Stimulated activated CD4-positive, alpha-beta T cell treated with anti-CD3 and anti-CD28 coated beads, TNF-alpha, amount 100 ng/mL, for 1 hour (primary cell): Measurements from ENCODE around the gene CCNQ.

Experiments used
- DNase-seq, 3 donors: peaks; one replicate each; pipeline ENCODE4 v3.0.0-alpha.2; 2020; ENCODE audit warnings: low read depth in 3 of 3, low spot score in 1 of 3

CCNQ gene

GRCh38 chrX:153637121-153638040 is 38.4 kb upstream of the CCNQ start:
- no peak for DNase-seq

GRCh38 chrX:153636716-153637115 is 37.8 kb upstream of the CCNQ start:
- no peak for DNase-seq

GRCh38 chrX:153635788-153636668 is 37.1 kb upstream of the CCNQ start:
- DNase-seq, result no peak

GRCh38 chrX:153635388-153635787 is 36.4 kb upstream of the CCNQ start:
- DNase-seq, result no peak

DNA sequence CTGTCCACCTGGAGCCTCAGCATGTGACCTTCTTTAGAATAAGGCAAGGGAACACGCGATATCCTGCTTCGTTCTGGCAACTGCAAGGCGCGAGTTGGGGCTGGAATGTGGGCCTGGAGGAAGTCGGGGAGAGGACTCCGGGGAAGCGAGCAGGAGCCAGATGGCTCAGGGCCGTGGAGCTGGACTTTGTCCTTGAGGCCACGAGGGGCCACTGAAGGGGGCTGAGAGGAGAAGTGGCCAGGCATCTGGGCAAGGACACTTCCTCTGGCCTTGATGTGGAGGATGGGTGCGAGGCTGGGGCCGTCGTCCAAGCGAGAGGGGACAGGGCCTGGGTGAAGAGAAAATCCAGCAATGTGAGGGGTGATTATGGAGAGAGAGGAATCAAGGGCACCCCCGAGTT is 35.9 kb upstream of the CCNQ start:
- no peak for DNase-seq

DNA sequence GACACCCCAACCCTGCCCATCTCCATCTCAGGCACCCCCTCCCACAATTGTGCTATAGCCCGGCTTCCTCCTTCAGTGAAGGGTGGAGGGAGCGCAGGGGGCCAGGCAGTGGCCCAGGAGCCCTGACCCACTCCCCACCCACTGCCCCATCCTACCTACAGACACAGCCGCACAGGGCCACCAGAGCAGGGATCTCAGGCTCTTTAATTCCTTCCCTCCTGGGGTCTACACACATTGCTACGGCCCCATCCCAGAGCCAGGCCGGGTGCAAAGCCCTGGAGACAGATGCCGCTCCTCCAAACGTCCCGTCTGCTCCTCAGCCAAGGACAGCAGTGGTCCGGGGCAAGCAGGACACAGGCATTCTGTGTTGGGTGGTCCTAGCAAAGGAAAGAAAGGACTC is 35.3 kb upstream of the CCNQ start:
- no peak for DNase-seq

GRCh38 chrX:153633607-153634180 is 34.8 kb upstream of the CCNQ start:
- DNase-seq, result no peak

GRCh38 chrX:153633048-153633447 is 34.1 kb upstream of the CCNQ start:
- no peak for DNase-seq

DNA sequence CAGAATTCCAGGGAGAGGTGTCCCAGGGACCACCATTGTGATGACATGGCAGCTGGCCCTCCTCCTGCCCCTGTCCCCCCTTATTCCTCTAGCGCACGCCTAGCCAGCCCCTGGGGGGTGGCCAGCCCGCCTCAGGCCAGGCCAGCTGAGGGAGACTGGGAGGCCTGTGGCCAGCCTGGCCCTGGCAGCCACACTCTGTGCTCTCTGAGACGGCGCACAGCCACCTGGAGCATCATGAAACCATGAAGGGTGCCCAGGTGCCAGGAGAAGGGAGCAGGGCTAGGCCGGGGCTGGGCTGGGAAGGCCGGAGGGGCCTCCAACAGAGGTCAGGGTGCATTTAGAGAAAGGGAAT is 33.6 kb upstream of the CCNQ start:
- DNase-seq, result no peak

- no peak for DNase-seq
These were observed 33.1 kb upstream of the CCNQ start for GRCh38 chrX:153631907-153632594.

- DNase-seq, result no peak
These were observed 32.4 kb upstream of the CCNQ start for GRCh38 chrX:153631346-153631745.

GRCh38 chrX:153628665-153629064 is 29.7 kb upstream of the CCNQ start:
- no peak for DNase-seq

GRCh38 chrX:153628129-153628528 is 29.2 kb upstream of the CCNQ start:
- no peak for DNase-seq

DNA sequence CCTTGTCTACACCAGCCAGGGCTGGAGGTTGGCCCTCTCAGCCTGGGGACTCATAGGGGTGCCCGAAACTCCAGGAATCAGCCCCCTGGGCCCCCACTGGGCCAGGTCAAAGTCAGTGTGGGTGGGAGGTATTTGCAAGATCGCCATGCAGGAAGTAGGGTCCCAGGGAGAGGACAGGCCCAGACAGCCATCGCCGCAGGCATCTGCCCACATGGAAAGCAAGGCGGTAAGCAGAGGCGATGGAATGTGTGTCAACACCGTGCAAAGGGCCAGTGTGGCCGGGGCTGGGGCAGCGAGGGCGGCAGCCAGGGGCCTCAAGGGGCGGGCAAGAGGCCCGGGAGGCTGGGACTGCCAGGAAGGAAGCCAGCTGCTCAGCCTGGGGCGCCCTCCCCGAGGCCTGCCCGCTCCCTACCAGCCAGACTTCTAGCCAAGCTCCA is 28.8 kb upstream of the CCNQ start:
- no peak for DNase-seq

- DNase-seq, result no peak
These were observed 28.1 kb upstream of the CCNQ start for GRCh38 chrX:153626863-153627674.

DNA sequence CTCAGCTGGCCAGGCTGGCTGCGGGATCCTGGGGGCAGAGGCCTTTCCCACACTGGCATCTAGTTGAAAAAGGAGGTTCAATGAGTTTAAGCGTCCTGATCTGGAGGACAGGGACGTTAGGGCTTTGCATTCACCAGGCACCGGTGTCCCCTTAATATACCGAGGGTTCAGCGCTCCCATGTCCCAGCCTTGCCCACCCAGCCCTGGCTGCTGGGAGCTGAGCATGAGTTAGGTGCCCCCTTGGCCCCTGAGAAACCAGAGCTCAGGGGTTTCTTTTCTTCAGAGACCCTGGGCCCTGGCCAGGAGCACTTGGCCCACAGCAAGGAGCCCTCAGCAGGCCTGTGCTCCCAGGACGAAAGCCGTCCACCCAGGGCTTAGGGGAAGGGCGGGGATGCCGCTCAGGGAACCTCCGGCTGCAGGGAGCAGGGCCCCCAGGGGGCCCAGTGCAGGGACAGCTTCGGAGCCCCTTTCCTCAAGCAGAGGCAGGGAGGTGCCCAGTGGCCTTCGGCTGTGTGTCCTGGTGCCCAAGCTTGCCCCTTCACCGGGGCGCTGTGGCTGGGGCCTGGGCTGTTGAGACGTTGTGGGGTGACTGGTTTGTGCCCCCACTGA is 27.2 kb upstream of the CCNQ start:
- no peak for DNase-seq

- DNase-seq, result no peak
These were observed 26.5 kb upstream of the CCNQ start for GRCh38 chrX:153625271-153626024.

DNA sequence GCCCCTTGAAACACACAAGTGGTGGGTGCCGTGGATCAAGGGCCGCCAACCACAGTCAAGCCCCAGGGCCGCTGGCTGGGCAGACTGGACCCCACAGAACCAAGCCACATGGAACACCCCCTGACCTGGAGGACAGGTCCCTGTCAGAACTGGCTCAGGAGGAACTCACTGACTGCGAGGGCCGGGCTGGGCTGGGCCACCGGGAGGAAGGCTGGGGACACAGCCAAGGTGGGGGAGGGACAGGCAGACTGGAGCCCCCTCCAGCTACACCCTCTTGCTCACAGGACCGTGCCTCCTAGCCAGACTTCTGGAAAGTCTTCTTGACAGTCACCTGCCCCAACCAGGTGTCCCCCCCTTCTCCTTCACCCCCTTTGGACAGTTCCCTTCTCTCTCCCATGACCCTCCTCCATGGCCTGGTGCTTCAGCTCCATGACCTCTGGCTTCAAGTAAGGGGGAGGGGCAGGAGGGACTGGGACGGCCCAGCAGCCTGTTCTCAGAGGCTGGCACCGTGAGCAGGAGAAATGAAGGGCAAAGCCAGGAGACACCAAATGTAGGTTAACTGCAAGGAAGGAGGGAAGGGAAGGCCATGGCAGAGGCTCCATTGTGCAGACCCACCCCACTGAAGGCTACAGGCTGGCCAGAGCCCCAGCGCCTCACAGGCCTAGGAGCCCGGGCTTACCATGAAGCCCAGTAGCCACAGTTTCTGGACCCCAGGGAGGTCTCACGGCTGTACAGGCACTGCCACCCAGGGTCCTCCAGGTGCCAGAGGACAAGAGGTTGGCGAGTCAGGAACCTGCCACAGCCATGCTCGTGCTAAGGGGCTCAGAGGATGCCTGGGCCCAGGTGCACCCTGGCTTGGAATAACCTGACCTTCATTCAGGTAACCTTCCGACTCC is 25.5 kb upstream of the CCNQ start:
- no peak for DNase-seq
